Measurements from ENCODE around the gene MT1A. TPM values are rescaled to one million over a fixed set of nuclear protein-coding genes. Genes with fewer than 3 reads are reported as not detected.
A peak's percentile ranks its signal among the peaks of the same experiment; 100 is the strongest.

MT1A gene
- total and polyA plus RNA-seq, 2 donors (not counting 3 experiments of a cell fraction or from before 2014, with no cell fraction given), result 6.5 to 8.4 TPM

- Histone ChIP-seq H4K20me1 (replicated peaks; ENCODE audit: control insufficient read depth, extremely low read depth, insufficient read depth, low read length) (no peaks in the 10 kb centered on the region), H3K4me1 (ENCODE audit: control insufficient read depth, extremely low read depth, insufficient read depth, low read length) (peaks cover 19% of the 10 kb centered on the region), H3K79me2 (ENCODE audit: control insufficient read depth, insufficient read depth, low read length) (no peaks in the 10 kb centered on the region), H3K27ac (ENCODE audit: insufficient read depth, low read depth, low read length) (no peak overlapping the region), H3K36me3 (ENCODE audit: control insufficient read depth in 2 of 2, extremely low read depth in 1 of 2, insufficient read depth in 2 of 2, low read length in 2 of 2) (no peaks in the 10 kb centered on the region), H3K27me3 (ENCODE audit: control insufficient read depth in 2 of 2, insufficient read depth in 2 of 2, low read length in 2 of 2) (peaks cover 34 to 39% of the 10 kb centered on the region in 2 experiments), H3K9me1 (replicated peaks; ENCODE audit: control insufficient read depth, extremely low read depth, insufficient read depth, low read length) (no peaks in the 10 kb centered on the region), H3K9me3 (replicated peaks; ENCODE audit: control insufficient read depth, insufficient read depth, low read length) (no peaks in the 10 kb centered on the region), H2AFZ (ENCODE audit: low read depth, low read length) (peak overlapping the region; percentile 83), H3K4me3 (replicated peaks in 1 of 3; ENCODE audit: insufficient read depth in 1 of 3, low read depth in 1 of 3, low read length in 3 of 3) (peak overlapping the region in 2 of 3 experiments; percentile 21 to 30), H3K9ac (replicated peaks; ENCODE audit: extremely low read depth, insufficient read depth, low read length) (no peak overlapping the region), H3K4me2 (ENCODE audit: insufficient read depth, low read length) (peak overlapping the region; percentile 72)
- ChIA-PET CTCF (interaction anchor here (0.7 to 1.5 kb wide), 3 partner anchors 31 to 34 kb away, joined by 3 to 5 read pairs (median 3); no protein-coding TSS in a partner anchor), POLR2A (interaction anchor here (2.1 kb wide), 1 partner anchor 10 kb away, joined by 6 read pairs; the partner anchor contains the start of gene MT1E)
- intact Hi-C loops (cut with micrococcal nuclease) (loop anchor here (1.0 to 2.0 kb wide), 2 partner anchors 10 to 24 kb away; partner anchors contain the start of gene MT1E), dilution Hi-C loops (cut with MboI; ENCODE audit: extremely low pct_ligation_motif_present, low sequenced_read_pairs) (no loop called here)
- TF ChIP-seq EZH2 (IDR thresholded peaks at IDR 0.05; ENCODE audit: borderline replicate concordance, low read depth, low read length, severe bottlenecking), result peak; percentile 94
- TF ChIP-seq MYC (IDR thresholded peaks at IDR 0.05; ENCODE audit: low read depth, low read length), result no peak
- TF ChIP-seq POLR2A (IDR thresholded peaks at IDR 0.05; ENCODE audit: low read depth, low read length), result no peak
- no peak for TF ChIP-seq CTCF (IDR thresholded peaks at IDR 0.05; ENCODE audit: extremely low read depth in 1 of 2, insufficient read depth in 1 of 2, low read depth in 1 of 2, low read length in 2 of 2)
- TF ChIP-seq POLR2AphosphoS5 (IDR thresholded peaks at IDR 0.05; ENCODE audit: insufficient read depth, low read depth, low read length), result no peak
- no peak for TF ChIP-seq JUN (IDR thresholded peaks at IDR 0.05; ENCODE audit: borderline replicate concordance, insufficient read depth, insufficient read length, low read depth)
- TF ChIP-seq MAX (IDR thresholded peaks at IDR 0.05; ENCODE audit: insufficient read depth, insufficient read length), result no peak
- TF ChIP-seq FOS (IDR thresholded peaks at IDR 0.05; ENCODE audit: borderline replicate concordance, insufficient read depth, low read length), result no peak
- DNase-seq (ENCODE audit: low read depth, low spot score), result no peak
- BruUV-seq (replicated peaks), result no TSS peak
- no peak for FAIRE-seq
Measured at GRCh38 chr16:56634715-56635440, 3.6 kb upstream of the MT1A start.
